ENCODE results near the gene GPS2.

DNA sequence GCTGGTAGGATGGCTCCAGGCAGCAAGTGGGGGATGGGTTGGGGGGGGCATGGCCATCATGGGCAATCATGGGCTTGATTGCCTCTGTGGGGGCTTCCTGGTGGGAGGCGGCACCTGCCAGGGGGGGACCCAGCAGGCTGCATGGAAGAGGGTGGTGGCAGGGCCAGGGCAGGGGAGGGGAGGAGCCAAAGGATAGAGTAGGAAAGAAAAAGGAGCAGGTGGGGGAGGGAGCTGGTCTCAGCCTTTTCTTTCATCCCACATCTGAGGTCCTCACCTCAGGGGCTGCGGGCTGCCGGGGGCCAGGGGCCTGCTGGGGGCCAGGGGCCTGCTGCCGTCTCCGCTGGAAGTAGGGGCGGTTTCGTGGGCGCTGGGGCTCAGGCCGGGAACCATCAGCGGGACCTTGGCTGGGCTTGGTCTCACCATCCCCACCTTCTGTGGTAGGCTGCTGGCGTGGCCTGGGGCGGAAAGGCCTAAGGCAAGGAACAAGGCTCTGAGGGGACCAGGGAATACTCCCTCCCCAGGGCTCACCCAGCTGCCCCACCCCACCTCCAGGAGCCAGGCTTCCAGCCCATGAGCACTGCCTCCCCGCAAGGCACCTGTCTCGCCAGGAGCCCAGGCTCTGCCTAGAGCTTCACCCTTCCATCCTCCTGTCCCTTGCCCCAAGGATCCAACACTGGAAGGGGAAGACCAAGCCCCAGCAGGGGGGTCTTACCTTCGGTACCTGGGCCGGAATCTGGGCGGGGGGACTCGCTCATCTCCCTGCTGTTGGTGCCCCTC lies 25.7 kb downstream of the GPS2 start:
- no peak for TF ChIP-seq TARDBP (IDR thresholded peaks at IDR 0.05)
- TF ChIP-seq SUZ12 (IDR thresholded peaks at IDR 0.05): no peak
- no peak for TF ChIP-seq CTBP1 (IDR thresholded peaks at IDR 0.05; ENCODE audit: borderline replicate concordance)
- no peak for TF ChIP-seq NFRKB (IDR thresholded peaks at IDR 0.05)
